WTC11 (cell line): ENCODE data around the gene FOLR1. TPM values are rescaled to one million over a fixed set of nuclear protein-coding genes. Genes with fewer than 3 reads are reported as not detected.

Experiments used
- ATAC-seq: fragments of 200-7000 bp; cut with Tn5 transposase; 2 replicates; pipeline ENCODE4 v1.10.0; 2021; ENCODE audit warnings: mild to moderate bottlenecking, moderate library complexity
- CTCF ChIA-PET: fragments of 300-600 bp; sonication (Branson Sonifier 250); formaldehyde crosslinking; loops from one replicate; lab custom pipeline; 2021; ENCODE audit warnings: antibody characterized with exemption; lab: Charles Lee
- POLR2A ChIA-PET: fragments of 350-600 bp; sonication (Branson Sonifier 250); formaldehyde crosslinking; loops from one replicate; lab custom pipeline; 2021; ENCODE audit warnings: antibody characterized with exemption; lab: Charles Lee
- DNase-seq: peaks from one replicate; pipeline ENCODE4 v3.0.0; 2021; ENCODE audit warnings: low spot score
- H3K27ac Mint-ChIP-seq: 2 replicates; pipeline ENCODE4 v1.8.0; 2021; ENCODE audit warnings: mixed read lengths
- H3K27me3 Mint-ChIP-seq: 2 replicates; pipeline ENCODE4 v1.8.0; 2021; ENCODE audit warnings: low read depth, mild to moderate bottlenecking, moderate library complexity, mixed read lengths
- H3K36me3 Mint-ChIP-seq: 2 replicates; pipeline ENCODE4 v1.8.0; 2021; ENCODE audit warnings: mixed read lengths
- H3K4me1 Mint-ChIP-seq: 2 replicates; pipeline ENCODE4 v1.8.0; 2022; ENCODE audit warnings: mixed read lengths
- H3K4me3 Mint-ChIP-seq: 2 replicates; pipeline ENCODE4 v1.8.0; 2021; ENCODE audit warnings: mild to moderate bottlenecking, moderate library complexity, mixed read lengths
- H3K9me3 Mint-ChIP-seq: 2 replicates; pipeline ENCODE4 v1.8.0; 2021; ENCODE audit warnings: mixed read lengths
- AFF4 ChIP-seq: sonication (generic); formaldehyde crosslinking; IDR thresholded peaks from 2 replicates; pipeline ENCODE4 v1.8.1; 2023; ENCODE audit warnings: mild to moderate bottlenecking, missing genetic modification reagents, borderline replicate concordance
- ATF2 ChIP-seq: sonication (generic); formaldehyde crosslinking; IDR thresholded peaks from 2 replicates; pipeline ENCODE4 v1.8.1; 2022; ENCODE audit warnings: low read depth, missing genetic modification reagents, borderline replicate concordance
- CBFB ChIP-seq: sonication (generic); formaldehyde crosslinking; IDR thresholded peaks from 2 replicates; pipeline ENCODE4 v1.8.1; 2022; ENCODE audit warnings: mild to moderate bottlenecking, low read depth, missing genetic modification reagents
- E2F1 ChIP-seq: sonication (generic); formaldehyde crosslinking; IDR thresholded peaks from 2 replicates; pipeline ENCODE4 v1.8.0; 2022; ENCODE audit warnings: mild to moderate bottlenecking, missing genetic modification reagents
- FOXJ3 ChIP-seq: sonication (generic); formaldehyde crosslinking; IDR thresholded peaks from 2 replicates; pipeline ENCODE4 v1.9.0; 2021; ENCODE audit warnings: missing genetic modification reagents, mild to moderate bottlenecking, borderline replicate concordance
- FOXK1 ChIP-seq: sonication (generic); formaldehyde crosslinking; IDR thresholded peaks from 2 replicates; pipeline ENCODE4 v1.8.0; 2022; ENCODE audit warnings: mild to moderate bottlenecking, moderate library complexity, missing genetic modification reagents
- JAZF1 ChIP-seq: fragments of 250-450 bp; sonication (Bioruptor Pico); IDR thresholded peaks from 2 replicates; pipeline ENCODE4 v1.9.0; 2021; ENCODE audit warnings: moderate library complexity, mild to moderate bottlenecking, inconsistent platforms
- MXD4 ChIP-seq: fragments of 250-450 bp; sonication (Bioruptor Pico); IDR thresholded peaks from 2 replicates; pipeline ENCODE4 v1.8.0; 2021; ENCODE audit warnings: mild to moderate bottlenecking, moderate library complexity, borderline replicate concordance
- NR2C2 ChIP-seq: sonication (generic); formaldehyde crosslinking; IDR thresholded peaks from 2 replicates; pipeline ENCODE4 v1.8.0; 2022; ENCODE audit warnings: mild to moderate bottlenecking, missing genetic modification reagents
- SOX15 ChIP-seq: fragments of 250-450 bp; sonication (Bioruptor Pico); IDR thresholded peaks from 2 replicates; pipeline ENCODE4 v1.9.0; 2021; ENCODE audit warnings: mild to moderate bottlenecking
- SP1 ChIP-seq: sonication (generic); formaldehyde crosslinking; conservative IDR thresholded peaks from 2 replicates; pipeline ENCODE4 v1.8.1; 2022; ENCODE audit warnings: missing genetic modification reagents
- TEAD1 ChIP-seq: sonication (generic); formaldehyde crosslinking; IDR thresholded peaks from 2 replicates; pipeline ENCODE4 v1.8.0; 2022; ENCODE audit warnings: mild to moderate bottlenecking, missing genetic modification reagents
- ZNF121 ChIP-seq: sonication (generic); formaldehyde crosslinking; IDR thresholded peaks from 2 replicates; pipeline ENCODE4 v1.8.0; 2023; ENCODE audit warnings: missing genetic modification reagents
- total RNA-seq: library from RNA; stranded (reverse); gene quantifications from 3 replicates; pipeline ENCODE4 v1.2.3, GENCODE V29; 2021
- TF ChIP-seq, protein P1 (sequence below): sonication (generic); formaldehyde crosslinking; IDR thresholded peaks from 2 replicates; pipeline ENCODE4 v1.8.1; 2022; ENCODE audit warnings: low read depth, mild to moderate bottlenecking, moderate library complexity, missing genetic modification reagents, borderline replicate concordance

The FOLR1 gene
- total RNA-seq, 1 experiment from 2014 or later = 0.35 TPM

- TF ChIP-seq, protein P1, sequence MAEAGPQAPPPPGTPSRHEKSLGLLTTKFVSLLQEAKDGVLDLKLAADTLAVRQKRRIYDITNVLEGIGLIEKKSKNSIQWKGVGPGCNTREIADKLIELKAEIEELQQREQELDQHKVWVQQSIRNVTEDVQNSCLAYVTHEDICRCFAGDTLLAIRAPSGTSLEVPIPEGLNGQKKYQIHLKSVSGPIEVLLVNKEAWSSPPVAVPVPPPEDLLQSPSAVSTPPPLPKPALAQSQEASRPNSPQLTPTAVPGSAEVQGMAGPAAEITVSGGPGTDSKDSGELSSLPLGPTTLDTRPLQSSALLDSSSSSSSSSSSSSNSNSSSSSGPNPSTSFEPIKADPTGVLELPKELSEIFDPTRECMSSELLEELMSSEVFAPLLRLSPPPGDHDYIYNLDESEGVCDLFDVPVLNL (CRISPR knock-in tag) = no peak
- TF ChIP-seq MXD4 = no peak
- no peak for TF ChIP-seq CBFB (CRISPR knock-in tag)
- no peak for TF ChIP-seq E2F1 (CRISPR knock-in tag)
- no peak for TF ChIP-seq SOX15 (CRISPR knock-in tag)
- TF ChIP-seq JAZF1 (CRISPR knock-in tag) = no peak
- no peak for TF ChIP-seq ZNF121
- no peak for TF ChIP-seq TEAD1 (CRISPR knock-in tag)
- peaks cover 8% of the 10 kb centered on the region for H3K4me1 Mint-ChIP-seq
- no peaks in the 10 kb centered on the region for H3K9me3 Mint-ChIP-seq
- no peaks in the 10 kb centered on the region for H3K36me3 Mint-ChIP-seq
- CTCF ChIA-PET = interaction anchor here (1.3 to 2.0 kb wide), 3 partner anchors 163 to 243 kb away, joined by 3 to 7 read pairs (median 6); no protein-coding TSS in a partner anchor
- POLR2A ChIA-PET = no interaction called here
- no peak overlapping the region for H3K4me3 Mint-ChIP-seq
- H3K27me3 Mint-ChIP-seq = peaks cover 2% of the 10 kb centered on the region; the same call in 1 of the 2 replicates
- ATAC-seq (no peak), DNase-seq (no peak)
- H3K27ac Mint-ChIP-seq = no peak overlapping the region
Measured at GRCh38 chr11:72188267-72188666, 3.7 kb upstream of the FOLR1 start.

- ChIA-PET CTCF (interaction anchor here (0.6 to 2.0 kb wide), 6 partner anchors 34 to 419 kb away, joined by 3 to 7 read pairs (median 3); no protein-coding TSS in a partner anchor), POLR2A (no interaction called here)
- Mint-ChIP-seq H3K9me3 (no peaks in the 10 kb centered on the region), H3K4me1 (peaks cover 8% of the 10 kb centered on the region), H3K36me3 (no peaks in the 10 kb centered on the region), H3K4me3 (no peak overlapping the region), H3K27ac (no peak overlapping the region), H3K27me3 (peaks cover 2% of the 10 kb centered on the region; the same call in 1 of the 2 replicates)
- ATAC-seq = peak; percentile 46
- no peak for DNase-seq
- TF ChIP-seq FOXK1 (CRISPR knock-in tag) = no peak
- TF ChIP-seq NR2C2 = no peak
- TF ChIP-seq ATF2 = no peak
- no peak for TF ChIP-seq SP1 (CRISPR knock-in tag)
- no peak for TF ChIP-seq AFF4
- no peak for TF ChIP-seq FOXJ3
- TF ChIP-seq E2F1 (CRISPR knock-in tag) = no peak
Measured at GRCh38 chr11:72189455-72190250, 2.3 kb upstream of the FOLR1 start.
